Left lobe of liver (tissue), 2 donors: ENCODE results near the gene LRRC8D. TPM values are rescaled to one million over a fixed set of nuclear protein-coding genes. Genes with fewer than 3 reads are reported as not detected.
A peak's percentile ranks its signal among the peaks of the same experiment; 100 is the strongest.

Experiments used
- ATAC-seq: fragments of 200-7000 bp; cut with Tn5 transposase; one replicate; pipeline ENCODE4 v1.9.1; 2020; ENCODE audit warnings: mild to moderate bottlenecking, moderate library complexity
- DNase-seq: peaks from one replicate; pipeline ENCODE4 v3.0.0-alpha.2; 2020; ENCODE audit warnings: low spot score
- total RNA-seq: library from RNA; stranded (reverse); gene quantifications from one replicate; pipeline ENCODE4 v1.2.1, GENCODE V29; 2021
- donor health status: DM: no; HTN: no; CAD: no; lungs with moderate emphysema.
- donor health status: DM: no; HTN: yes; CAD: no.

The LRRC8D gene
- total RNA-seq, 1 donor from 2014 or later = 22.1 TPM

DNA sequence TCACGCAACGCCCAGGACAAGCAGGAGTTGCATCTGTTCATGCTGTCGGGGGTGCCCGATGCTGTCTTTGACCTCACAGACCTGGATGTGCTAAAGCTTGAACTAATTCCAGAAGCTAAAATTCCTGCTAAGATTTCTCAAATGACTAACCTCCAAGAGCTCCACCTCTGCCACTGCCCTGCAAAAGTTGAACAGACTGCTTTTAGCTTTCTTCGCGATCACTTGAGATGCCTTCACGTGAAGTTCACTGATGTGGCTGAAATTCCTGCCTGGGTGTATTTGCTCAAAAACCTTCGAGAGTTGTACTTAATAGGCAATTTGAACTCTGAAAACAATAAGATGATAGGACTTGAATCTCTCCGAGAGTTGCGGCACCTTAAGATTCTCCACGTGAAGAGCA, 113.6 kb downstream of the LRRC8D start:
- no peak for ATAC-seq

GRCh38 chr1:89935235-89935634, 114.4 kb downstream of the LRRC8D start:
- DNase-seq = no peak
- peak; percentile 70 for ATAC-seq

More for the DNA sequence above, 113.6 kb downstream of the LRRC8D start:
- DNase-seq = no peak

- no peak for DNase-seq
Observed at GRCh38 chr1:89936694-89937093, 115.9 kb downstream of the LRRC8D start.

DNA sequence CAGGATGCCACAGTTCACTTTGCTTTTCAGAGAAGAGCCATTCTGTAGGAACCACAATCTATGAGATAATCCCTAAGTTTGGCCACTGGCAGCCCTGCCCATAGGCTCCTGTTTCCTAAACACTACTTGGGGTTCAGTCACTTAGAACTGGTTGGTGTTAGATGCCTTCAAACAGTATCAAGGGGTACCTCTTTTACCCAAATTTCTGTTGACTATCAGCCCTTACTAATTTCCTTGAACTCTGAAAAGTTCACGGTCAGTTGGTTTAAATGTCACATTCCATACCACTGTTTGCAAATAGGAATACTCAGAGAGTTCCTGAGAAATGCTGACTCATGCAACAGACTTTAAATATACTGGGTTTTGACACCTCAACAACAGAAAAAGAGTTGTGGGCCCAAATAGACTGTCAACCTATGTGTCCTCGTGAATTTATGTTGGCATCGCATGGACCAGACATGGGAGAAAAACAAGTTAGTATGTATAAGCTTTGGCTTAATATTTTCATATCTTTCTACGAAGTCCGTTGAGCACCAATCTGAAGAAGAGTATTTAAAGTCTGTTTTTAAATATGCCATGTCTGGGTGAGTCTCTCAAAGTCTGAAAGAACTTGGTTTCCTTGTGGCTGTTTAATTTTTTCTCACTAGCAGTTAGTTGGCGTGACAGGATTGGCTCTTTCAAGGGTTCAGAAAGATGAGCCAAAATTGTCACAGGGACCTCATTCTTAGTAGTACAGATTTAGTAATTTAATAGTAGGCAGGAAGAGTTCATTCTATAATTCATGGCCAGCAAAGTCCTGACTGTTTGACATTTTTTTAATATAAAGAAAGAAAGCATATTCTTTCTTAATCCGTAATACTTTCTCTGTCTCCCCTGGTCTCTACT, 117.6 kb downstream of the LRRC8D start:
- ATAC-seq = no peak
- no peak for DNase-seq

More at GRCh38 chr1:89936694-89937093, 115.9 kb downstream of the LRRC8D start:
- ATAC-seq = no peak

- DNase-seq (no peak), ATAC-seq (no peak)
Observed at GRCh38 chr1:89939059-89939570, 118.3 kb downstream of the LRRC8D start.

DNA sequence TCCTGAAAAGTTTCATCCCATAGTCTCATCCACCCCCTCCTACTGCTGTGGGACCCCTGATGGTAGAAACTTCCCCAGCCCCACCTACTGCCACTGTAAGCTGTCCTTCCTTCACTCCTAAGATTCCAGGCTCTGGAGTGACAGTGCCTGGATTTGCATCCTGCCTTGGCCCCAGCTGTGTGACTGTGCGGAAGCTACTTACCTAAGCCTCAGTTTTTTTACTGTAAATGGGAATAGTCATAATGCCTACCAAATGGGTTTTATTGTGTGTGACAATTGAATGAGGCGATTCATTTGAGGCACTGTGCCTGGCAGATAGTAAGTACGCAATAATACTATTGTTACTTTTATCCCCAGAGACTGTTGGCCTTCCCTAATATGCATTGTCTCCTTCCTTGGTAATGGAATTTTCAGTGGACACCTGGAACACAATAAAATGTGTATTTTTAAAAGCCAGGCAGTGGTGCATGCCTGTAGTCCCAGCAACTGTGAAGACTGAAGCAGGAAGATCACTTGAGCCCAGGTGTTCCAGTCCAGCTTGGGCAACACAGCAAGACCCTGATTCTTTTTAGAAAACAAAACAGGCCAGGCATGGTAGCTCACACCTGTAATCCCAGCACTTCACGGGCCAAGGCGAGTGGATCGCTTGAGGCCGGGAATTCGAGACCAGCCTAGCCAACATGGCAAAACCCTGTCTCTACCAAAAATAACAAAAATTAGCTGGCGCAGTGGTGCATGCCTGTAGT, 119.0 kb downstream of the LRRC8D start:
- no peak for DNase-seq
- ATAC-seq = no peak

DNA sequence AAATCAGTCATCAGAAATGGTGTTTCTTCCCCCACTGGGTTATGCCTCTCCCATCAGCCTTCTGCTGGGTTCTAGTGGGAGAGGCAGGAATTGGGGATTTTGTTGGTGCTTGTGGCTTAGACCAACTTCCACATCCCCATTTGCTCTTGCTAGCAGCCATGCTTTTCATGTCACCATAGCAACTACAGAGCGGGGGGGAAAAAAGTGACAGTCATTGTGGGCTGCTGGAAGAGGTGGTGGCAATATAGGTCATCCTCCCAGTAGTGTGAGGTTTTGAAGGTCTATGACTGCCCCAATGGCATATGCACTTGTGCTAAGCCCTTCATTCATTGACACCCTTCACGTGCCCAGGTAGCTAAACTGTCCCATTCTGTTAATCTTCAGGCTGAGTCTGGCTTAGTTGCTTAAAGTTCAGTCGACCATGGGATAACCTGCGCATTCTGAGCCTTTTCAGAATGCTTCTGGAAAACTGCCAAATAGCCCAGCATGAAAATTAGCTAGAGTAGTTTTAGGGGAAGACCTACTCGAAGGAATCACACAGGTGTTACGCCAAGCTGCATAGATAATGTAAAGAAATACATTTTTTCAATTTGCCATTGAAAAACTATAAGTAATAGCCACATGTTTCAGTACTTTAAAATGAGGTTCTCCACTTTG, 120.4 kb downstream of the LRRC8D start:
- ATAC-seq (no peak), DNase-seq (no peak)

DNA sequence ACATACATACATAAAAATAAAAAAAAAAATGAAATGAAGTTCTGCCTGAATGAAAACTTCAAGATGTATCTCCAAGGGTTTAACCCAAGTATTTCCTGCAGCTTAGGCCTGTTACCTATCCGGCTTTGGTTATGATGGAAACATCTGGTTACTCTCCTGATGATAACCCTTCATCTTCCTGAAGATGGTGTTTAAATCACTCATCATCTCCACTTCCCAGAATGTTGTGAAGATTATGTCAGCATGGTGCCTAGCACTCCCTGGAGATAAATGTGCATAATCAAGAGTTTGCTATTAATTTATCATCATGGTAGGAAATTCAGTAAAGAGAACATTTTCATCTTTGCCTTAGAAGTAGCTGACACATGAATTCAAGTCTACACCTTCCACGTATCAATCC, 121.2 kb downstream of the LRRC8D start:
- no peak for ATAC-seq
- DNase-seq = no peak

DNA sequence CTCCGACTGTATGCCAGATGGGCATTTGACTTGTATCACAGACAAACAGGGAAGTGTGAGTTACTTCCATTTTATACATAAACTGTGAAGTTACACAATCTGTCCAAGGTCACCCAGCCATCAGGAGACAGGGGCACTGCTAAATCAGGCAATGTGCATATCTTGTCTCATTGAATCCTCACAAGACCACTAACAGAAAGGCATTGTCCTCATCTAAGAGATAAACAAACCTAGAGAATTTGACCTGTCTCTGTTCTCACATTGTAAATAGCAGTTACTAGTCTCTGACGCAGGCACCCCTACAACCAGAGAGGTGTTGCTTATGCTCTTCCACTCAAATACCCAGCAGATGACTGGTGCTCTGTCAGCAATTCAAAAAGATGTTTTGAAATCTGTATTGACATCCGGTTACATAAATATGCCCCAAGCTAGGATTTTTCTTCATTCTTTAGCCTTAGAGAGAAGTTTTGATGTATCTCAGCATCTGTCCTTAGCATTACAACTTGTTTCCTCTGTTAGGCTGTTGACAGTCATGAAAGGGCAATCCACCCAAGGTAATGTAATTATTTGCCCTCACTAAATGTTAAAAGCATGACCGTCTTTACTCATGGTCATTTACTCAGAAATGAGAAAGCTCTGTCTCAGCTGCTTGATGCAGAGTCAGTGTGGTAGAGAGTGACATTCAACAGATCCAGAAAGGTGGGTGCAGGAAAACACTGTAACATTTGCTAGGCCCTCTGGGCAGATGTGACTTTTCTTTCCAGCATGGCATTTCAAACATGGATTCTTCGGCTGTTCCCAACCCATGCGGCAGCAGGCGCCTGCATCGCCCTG, 122.2 kb downstream of the LRRC8D start:
- peak; percentile 72 for ATAC-seq
- DNase-seq = no peak

GRCh38 chr1:89943846-89944781, 123.3 kb downstream of the LRRC8D start:
- no peak for ATAC-seq
- DNase-seq = no peak

- ATAC-seq = no peak
Observed at GRCh38 chr1:89945852-89946476, 125.1 kb downstream of the LRRC8D start.

DNA sequence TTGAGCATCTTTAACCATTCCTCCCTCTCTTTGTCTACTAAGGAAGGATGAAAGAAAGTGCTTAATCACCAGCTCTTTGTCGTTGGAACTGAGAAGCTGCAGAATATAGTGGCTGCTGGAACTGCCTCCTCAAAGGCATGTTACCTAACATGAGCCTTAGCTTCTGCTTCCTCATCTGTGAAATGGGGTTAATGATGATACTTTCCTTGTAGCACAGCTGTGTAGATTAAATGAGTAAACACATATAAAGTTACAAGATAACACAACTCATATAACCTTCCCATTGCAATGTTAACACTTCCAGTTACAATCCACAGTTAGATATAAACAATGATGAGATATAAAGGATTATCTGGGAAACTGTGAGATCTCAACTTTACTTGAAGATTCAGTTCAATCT, 125.7 kb downstream of the LRRC8D start:
- DNase-seq (no peak), ATAC-seq (no peak)

More at GRCh38 chr1:89945852-89946476, 125.1 kb downstream of the LRRC8D start:
- DNase-seq = no peak

GRCh38 chr1:89948722-89949345, 128.0 kb downstream of the LRRC8D start:
- ATAC-seq = no peak
- DNase-seq = no peak

DNA sequence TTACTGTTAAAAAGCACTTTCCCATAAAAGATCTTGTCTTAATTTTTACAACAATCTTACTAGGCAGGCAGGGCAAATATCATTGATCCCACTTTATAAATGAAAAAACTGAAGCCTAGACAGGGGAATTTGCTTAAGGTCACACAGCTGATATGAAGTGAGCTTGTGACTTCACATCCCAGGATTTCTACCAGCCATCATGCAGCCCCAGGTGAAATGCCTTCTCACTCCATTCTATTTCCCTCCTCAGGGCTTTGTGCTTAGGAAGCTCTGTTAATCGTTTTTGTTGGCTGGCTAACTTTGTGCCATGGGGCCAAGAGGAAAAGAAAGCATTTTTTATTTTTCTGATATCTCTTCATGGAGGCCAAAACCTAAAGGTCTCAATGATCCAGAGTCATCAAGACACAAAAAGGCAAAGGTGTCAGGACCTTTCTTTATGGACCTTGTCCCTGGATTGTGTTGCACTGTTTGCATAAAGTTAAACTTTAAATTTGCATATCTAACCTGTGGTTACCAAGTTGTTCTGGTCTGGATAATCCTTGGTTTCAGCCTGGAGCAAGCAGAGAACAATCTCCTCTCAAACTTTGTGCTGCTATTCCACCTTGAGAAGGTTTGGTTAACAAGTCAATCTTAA, 129.3 kb downstream of the LRRC8D start:
- ATAC-seq (peak; percentile 89), DNase-seq (no peak)

DNA sequence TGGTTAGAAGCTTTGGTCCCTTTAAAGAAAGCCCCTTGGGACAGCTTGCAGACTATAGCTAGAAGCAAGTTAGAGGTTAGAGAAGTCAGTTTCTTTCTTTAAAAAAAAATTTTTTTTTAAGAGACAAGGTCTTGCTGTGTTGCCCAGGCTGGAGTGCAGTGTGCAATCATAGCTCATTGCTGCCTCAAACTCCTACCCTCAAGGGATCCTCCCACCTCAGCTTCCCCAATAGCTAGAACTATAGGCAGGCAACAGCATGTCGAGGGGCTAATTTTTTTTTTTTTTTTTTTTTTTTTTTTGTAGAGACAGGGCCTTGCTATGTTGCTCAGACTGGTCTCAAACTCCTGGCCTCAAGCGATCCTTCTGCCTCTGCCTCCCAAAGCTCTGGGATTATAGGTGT, 129.9 kb downstream of the LRRC8D start:
- DNase-seq (no peak), ATAC-seq (peak; percentile 32)

GRCh38 chr1:89951766-89952604, 131.2 kb downstream of the LRRC8D start:
- ATAC-seq (no peak), DNase-seq (no peak)

- DNase-seq (no peak), ATAC-seq (no peak)
Observed at GRCh38 chr1:89952605-89953130, 131.8 kb downstream of the LRRC8D start.
